Measurements from ENCODE around the gene ANKRD29.
"Not testable (repeated sequence)": the region's sequence is repeated elsewhere in the genome, so short reads cannot be mapped to it uniquely, and the experiment has no call there.

ANKRD29 gene

DNA sequence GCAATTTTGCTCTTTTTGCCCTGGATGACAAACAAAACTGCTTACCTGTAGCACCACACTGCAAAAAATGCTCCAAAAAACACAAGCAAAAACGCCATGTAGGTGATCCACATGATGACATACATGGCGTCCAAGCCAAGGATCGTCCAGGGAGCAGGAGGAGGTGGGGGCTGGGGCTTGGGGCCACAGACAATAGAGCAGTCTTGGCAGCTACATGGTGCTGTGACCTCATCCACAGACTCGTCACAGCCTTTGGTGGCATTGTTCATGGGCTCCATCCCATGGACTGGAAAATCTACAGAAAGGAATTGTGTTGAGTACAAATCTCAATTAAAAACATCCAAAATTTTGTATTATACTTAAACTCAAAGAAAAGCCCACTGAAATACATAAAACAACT, 102.5 kb downstream of the ANKRD29 start:
- no peak for DNase-seq (ENCODE audit: low read depth)
- TF ChIP-seq, protein P1, sequence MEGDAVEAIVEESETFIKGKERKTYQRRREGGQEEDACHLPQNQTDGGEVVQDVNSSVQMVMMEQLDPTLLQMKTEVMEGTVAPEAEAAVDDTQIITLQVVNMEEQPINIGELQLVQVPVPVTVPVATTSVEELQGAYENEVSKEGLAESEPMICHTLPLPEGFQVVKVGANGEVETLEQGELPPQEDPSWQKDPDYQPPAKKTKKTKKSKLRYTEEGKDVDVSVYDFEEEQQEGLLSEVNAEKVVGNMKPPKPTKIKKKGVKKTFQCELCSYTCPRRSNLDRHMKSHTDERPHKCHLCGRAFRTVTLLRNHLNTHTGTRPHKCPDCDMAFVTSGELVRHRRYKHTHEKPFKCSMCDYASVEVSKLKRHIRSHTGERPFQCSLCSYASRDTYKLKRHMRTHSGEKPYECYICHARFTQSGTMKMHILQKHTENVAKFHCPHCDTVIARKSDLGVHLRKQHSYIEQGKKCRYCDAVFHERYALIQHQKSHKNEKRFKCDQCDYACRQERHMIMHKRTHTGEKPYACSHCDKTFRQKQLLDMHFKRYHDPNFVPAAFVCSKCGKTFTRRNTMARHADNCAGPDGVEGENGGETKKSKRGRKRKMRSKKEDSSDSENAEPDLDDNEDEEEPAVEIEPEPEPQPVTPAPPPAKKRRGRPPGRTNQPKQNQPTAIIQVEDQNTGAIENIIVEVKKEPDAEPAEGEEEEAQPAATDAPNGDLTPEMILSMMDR (IDR thresholded peaks at IDR 0.05; ENCODE audit: control insufficient read depth, extremely low read depth, insufficient read depth) = no peak

DNA sequence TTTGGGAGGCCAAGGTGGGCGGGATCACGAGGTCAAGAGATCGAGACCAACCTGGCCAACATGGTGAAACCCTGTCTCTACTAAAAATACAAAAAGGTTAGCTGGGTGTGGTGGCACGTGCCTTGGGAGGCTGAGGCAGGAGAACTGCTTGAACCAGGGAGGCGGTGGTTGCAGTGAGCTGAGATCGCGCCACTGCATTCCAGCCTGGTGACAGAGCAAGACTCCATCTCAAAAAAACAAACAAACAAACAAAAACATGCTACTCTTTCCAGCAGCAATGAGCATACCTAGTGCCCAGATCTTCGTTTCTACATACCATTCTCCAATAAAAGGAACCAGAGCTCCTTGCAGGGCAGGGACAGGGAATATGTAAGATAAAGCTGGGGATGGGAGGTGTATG, 105.2 kb downstream of the ANKRD29 start:
- not testable (repeated sequence) for DNase-seq (ENCODE audit: low read depth); H3K4me3 ChIP-seq (ENCODE audit: low read depth, low read length)

More for the DNA sequence above, 102.5 kb downstream of the ANKRD29 start:
- H3K4me3 ChIP-seq (ENCODE audit: low read depth, low read length) = no peak overlapping the region

DNA sequence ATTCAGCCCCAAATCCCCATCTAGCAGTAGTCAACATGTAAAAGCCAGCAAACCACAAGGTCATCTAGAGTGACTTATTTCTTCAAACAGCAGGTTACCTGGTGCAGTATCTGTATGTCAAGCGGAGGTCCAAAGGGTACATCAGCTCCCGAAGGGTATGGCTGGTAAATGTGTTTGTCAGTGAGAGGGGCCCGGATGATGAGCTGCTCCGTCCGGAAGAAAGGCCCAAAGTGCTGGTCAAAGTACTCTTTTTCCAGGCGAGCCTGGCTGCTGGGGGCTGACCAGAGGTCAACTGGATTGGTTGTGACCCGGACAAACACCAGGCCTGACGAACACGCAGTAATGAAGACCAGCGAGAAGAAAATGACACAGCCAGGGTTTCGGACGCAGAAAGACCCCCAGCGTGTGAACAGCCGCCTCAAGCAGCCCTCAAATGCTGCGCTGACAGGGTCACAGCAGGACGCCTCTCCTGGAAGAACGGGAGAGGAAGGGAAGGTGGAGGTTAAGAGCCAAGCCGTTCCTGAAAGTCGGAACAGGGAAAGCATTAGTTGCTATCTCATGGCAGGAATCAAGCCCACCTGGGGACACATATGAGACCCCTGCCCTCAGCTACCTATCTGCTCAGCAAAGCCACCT, 106.4 kb downstream of the ANKRD29 start:
- DNase-seq (ENCODE audit: low read depth) = no peak
- TF ChIP-seq, protein P1 (IDR thresholded peaks at IDR 0.05; ENCODE audit: control insufficient read depth, extremely low read depth, insufficient read depth) = no peak
- no peak overlapping the region for H3K4me3 ChIP-seq (ENCODE audit: low read depth, low read length)

DNA sequence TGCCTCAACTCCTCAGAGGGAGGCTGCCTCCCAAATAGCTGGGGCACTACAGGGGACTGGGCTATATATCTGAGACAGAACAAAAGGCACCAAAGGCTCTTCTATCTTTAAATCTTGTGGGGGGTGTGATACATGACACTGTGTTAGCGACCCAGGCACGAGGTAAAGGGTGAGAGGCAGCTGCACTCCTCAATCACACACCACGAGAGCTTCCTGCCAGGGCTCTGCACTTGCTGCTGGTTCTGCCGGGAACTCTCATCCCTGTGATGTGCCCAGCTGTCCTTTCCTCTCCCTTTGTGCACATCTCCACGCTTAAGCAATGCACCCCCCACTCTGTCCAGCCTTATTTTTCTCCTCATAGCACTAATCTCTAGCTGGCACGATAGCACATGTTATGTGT, 108.8 kb downstream of the ANKRD29 start:
- TF ChIP-seq, protein P1 (IDR thresholded peaks at IDR 0.05; ENCODE audit: control insufficient read depth, extremely low read depth, insufficient read depth) = no peak
- H3K4me3 ChIP-seq (ENCODE audit: low read depth, low read length) = no peak overlapping the region
- DNase-seq (ENCODE audit: low read depth) = no peak

DNA sequence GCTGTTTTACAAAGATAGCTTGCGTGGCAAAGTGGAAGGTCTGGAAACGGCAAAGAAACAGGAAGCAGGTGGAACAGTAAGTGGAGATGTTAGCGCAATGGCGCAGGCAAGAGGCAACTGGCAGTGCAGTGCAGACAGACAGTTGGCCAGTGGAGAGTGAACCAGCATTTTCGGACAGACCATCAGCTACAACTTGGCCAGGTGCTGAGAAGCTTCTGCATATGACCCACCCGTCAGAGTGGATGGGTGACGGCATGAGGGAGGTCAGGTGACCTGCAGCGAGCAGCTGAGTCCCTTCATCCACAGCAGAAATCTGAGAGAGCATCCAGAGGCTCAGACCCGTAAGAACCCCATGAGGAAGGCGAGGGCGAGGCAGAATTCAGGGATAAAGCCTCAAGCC, 110.2 kb downstream of the ANKRD29 start:
- H3K4me3 ChIP-seq (ENCODE audit: low read depth, low read length) = no peak overlapping the region
- no peak for DNase-seq (ENCODE audit: low read depth)
- TF ChIP-seq, protein P1 (IDR thresholded peaks at IDR 0.05; ENCODE audit: control insufficient read depth, extremely low read depth, insufficient read depth) = no peak

DNA sequence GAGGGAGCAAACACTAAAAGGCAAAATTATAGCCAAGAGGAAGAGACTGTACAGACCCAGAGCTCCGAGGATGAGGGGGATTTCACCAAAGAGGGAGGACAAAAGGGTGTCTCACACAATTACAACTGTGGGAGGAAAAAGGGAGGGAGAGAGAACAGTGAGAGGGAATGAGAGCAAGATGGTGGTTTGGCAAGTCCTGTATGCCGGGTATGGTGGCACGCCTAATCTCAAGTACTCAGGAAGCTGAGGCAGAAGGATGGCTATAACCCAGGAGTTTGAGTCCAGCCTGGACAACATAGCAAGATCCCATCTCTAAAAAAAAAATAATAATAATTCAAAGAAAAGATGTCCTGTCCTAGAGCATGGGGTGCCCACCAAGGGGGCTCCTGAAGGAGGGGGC, 110.7 kb downstream of the ANKRD29 start:
- no peak for DNase-seq (ENCODE audit: low read depth)
- TF ChIP-seq, protein P1 (IDR thresholded peaks at IDR 0.05; ENCODE audit: control insufficient read depth, extremely low read depth, insufficient read depth) = no peak
- H3K4me3 ChIP-seq (ENCODE audit: low read depth, low read length) = no peak overlapping the region

DNA sequence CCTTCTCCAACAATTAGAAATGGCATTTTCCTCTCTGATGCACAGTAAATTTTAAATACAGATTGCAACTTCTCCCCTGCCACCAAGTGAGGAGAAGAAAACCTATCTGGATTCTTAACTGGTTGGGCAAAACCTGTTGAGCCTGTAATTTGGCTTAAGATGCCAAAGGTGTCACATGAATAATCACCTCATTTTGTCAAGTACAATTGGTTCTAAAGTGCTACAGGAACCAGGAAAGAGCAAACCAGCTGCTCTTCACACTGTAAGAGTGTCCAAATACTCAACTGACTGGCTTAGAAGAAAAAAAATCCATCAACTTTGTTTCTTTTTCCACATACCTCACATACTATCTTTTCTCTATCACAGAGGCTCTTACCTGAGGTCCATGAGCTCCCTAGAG, 111.8 kb downstream of the ANKRD29 start:
- no peak overlapping the region for H3K4me3 ChIP-seq (ENCODE audit: low read depth, low read length)
- DNase-seq (ENCODE audit: low read depth) = peak; percentile 93
- TF ChIP-seq, protein P1 (IDR thresholded peaks at IDR 0.05; ENCODE audit: control insufficient read depth, extremely low read depth, insufficient read depth) = no peak
